ENCODE data around the gene TMEM121B. TPM values are rescaled to one million over a fixed set of nuclear protein-coding genes. Genes with fewer than 3 reads are reported as not detected.
A peak's percentile ranks its signal among the peaks of the same experiment; 100 is the strongest.

Gene TMEM121B
- total RNA-seq, 1 donor from 2014 or later, result 0.17 TPM

DNA sequence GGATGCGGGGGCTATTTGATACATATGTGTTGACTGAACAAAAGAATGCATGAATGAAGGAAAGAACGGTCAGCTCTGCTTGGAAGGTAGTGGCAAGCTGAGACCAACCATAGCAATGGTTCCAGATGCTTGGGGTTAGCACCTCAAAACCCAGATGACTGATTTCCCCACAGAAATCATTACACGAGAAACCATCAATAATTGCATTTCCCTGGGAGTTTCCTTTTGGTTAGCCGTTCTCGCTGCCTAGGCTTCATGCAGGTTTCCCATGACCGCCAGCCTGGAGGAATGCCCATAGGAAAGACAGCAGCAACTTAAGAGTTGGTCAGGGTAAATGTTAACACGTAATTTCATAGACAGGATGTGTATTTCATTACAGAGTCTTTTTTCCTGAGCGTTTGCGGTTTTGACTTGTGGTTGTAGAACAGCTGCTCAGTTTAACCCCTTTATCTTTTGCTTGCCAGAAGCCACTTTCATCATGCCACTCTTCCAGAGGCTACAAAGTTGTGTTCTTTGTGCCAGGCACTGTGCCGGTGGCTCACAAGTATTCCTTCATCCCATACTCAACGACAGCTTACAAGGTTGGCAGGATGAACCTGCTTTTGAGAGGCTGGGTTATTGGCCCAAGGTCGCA, 33.5 kb downstream of the TMEM121B start:
- DNase-seq, result peak; percentile 58

DNA sequence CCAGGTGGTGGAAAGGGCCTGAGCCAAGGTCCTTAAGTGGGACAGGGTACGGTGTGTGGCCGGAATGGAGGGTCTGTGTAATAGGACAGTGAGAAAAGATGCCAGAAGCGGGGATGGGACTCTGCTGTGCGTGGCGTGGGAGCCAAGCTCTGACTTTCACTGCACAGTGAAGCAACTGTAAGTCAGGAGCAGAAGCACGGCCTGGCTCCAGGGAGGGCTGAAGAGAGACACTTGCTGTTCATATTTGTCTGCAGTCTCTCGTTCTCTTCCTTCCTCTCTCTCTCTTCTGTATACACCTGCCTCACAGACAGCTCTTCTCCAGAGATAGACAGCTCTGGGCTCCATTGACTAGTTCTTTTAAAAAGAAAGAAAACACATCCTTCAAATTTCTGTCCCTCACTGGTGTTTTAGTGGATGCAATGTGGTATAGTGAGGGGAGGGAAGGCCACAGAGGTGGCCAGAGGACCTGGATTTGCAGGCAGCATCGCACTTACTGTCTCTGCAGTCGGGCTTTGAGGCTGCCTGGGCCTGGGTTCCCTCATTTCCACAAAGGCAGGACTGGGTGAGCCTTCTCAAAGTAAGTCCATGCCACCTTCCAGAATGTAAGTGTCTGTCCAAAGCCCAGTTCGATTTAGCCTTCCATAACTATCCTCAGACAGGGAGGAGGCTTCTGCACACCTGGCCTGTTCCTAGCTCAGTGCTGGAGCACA, 34.2 kb downstream of the TMEM121B start:
- DNase-seq, result no peak

DNA sequence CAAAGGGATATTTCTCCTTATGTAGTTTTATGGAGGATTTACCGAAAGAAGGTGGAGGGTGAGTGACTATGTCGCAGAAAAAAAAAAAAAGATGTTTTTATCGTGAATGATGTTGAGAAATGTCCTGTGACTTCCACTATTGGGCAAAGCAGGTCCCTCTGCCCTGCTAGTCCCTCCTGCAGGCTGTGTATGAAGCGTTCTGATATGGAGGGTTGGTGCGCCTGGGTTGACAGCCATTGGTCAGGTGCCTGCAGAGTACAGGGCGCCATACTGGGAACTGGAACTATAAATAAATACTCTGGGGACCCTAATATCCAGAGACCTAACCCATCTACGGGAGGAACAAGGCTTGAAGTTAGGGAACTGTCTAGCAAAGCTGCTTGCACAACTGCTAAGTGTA, 34.9 kb downstream of the TMEM121B start:
- no peak for DNase-seq

DNA sequence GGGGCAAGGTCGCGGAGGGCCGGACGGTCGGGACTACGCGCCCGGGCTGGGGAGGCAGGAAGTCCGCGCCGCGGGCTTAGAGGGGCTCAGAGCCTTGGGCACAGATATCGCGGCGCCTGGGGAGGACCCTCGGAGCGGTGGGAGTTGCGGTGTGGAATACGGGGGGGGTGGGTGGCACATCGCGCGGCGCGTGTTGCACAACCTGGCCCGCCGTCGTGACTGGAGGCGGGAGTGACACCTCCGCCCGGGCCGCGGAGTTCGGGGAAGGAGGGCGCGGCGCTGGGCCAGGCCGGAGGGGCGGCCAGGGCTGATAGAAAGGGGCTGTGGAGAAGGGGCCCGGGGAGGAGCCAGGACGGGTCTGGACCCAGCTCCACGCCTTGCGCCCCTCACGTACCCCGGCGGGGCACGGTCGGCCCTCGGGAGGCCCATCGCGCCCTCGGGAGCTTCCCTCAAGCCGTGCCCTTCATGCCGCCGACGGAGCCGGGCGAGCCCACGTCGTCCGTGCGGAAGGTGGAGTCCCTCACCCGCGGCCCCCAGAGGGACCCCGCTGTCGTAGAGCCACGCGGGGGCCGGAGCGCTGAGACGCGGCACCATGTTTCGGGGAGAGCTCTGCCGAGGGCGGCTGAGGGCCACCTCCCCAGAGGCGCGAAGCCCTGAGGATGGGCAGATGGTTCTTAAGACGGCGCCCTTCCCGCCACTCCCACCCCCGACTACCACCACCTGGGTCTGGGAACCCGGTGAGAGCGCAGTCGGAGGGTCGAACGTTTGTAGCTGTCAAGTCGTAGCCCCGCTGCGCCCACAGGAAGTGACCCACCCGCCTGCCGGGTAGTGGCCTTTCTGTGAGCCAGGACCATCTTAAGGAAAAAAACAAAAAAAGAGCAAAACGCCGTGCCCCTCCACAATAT, 35.6 kb downstream of the TMEM121B start:
- peak; percentile 27 for DNase-seq

DNA sequence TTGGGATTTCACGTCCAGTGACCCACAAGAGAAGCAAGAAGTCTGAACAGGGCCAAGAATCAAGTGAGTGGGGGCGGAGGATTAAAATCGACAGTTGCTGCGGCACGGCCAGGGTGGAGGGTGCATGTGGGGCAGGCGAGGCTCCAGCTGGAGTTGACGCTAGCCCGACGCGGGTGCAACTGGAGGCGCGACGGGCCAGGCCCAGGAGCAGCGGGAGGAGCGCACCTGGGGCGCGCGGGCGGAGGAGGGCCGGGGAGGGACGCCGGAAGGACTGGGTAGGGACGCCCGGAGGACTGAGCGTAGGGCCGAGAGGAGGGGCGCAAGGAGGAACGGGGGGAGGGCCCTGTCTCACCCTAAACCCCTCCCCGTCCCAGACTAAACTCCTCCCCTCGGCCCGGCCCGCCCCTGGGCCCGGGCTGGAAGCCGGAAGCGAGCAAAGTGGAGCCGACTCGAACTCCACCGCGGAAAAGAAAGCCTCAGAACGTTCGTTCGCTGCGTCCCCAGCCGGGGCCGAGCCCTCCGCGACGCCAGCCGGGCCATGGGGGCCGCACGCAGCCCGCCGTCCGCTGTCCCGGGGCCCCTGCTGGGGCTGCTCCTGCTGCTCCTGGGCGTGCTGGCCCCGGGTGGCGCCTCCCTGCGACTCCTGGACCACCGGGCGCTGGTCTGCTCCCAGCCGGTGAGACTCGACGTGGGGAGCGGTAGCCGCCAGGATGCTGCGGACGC, 36.4 kb downstream of the TMEM121B start, which contains the start of gene IL17RA:
IL17RA (plus strand) TSS at position 447 of the 723 bp plus-strand sequence; CDS start at position 539, 92 bp downstream.
- DNase-seq, result peak; percentile 86

DNA sequence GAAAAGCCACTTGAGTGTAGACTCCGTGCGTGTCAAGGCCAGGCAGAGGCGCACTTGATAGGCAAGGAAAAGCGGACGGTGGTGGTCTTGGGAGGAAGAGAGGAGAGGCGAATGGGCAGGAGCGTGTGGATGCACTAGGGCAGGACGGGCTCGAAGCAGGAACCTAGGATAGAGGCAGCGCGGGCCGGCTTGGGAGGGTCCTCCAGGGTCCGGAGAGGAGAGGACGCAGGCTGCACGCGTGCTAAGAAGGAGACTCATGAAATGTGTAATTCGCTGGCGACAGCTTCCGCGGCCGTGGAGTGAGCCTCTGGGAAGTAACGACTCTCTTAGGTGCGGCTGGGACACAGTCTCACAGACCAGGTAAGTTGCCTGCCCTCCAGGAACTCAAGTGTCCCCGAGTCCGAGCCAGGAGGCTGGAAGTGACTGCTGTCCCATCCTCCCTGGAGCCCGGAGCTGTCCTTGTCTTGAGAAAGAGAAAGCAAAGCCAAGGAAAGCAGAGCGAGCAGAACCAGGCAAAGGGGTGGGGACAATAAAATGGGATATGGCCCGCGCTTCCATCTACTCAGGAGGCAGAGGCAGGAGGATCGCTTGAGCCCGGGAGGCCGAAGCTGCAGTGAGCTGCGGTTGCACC, 37.2 kb downstream of the TMEM121B start:
- DNase-seq, result no peak

DNA sequence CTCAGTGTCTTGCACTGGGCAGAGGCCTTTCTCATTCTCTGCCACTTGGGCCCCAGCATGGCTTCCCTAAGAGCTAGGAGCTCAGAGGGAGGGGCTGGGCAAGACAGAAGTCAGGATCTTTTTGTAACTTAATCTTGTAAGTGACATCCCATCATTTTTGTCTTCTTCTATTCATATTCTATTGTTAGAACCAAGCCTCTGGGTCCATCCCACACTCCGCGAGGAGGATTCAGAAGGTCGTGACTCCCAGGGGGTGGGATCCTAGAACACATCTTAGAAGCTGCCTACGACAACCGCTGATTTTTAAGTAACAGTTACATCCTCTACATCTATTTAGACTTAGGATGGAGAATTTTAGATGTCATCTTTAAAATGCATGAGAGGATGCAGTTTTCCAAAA, 37.9 kb downstream of the TMEM121B start:
- no peak for DNase-seq

DNA sequence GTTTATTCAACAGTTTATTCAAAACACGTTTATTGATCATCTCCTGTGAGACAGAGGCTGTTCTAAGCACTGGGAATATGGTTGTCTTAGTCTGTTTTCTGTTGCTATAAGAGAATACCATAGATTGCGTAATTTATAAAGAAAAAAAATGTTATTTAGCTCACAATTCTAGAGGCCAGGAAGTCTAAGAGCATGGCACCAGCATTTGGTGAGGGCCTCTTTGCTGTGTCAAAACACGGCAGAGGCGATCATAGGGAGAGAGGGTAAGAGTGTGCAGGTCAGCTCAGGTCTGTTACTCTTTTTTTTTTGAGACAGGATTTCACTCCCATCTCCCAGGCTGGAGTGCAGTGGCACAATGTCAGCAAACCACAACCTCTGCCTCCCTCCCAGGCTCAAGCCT, 41.6 kb downstream of the TMEM121B start:
- no peak for DNase-seq

DNA sequence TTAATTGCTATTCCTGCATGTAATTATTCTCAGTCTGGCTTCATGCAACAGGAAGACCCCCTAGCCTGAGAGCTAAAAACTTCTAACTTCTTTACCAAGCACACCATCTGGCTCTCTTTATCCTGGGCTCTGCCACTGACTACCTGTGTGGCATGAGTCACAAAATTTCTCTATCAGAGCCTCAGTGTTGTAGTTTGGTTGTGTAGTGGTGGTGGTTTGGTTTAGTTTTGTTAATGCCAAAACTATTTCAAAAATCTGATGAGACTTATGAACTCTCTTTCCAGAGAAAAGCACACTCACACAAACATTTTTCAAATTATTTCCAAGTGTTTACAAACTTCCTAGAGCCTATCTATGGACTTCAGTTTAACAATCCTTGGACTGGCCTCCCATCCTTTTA, 43.9 kb downstream of the TMEM121B start:
- no peak for DNase-seq

DNA sequence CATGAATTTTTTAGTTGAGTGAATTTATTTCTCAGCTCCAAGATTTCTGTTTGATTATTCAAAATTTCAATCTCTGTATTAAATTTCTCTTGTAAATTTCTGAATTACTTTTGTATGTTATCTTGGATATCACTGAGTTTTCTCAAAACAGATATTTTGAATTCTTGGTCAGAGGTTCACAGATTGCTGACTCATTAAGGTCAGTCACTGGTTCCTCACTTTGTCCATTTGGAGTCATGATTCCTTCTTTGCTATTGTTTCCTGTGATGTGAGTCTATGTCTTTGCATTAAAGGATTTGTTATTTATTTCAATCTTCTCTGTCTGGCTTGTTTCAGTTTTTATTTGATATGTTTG, 46.5 kb downstream of the TMEM121B start:
- DNase-seq, result peak; percentile 33

DNA sequence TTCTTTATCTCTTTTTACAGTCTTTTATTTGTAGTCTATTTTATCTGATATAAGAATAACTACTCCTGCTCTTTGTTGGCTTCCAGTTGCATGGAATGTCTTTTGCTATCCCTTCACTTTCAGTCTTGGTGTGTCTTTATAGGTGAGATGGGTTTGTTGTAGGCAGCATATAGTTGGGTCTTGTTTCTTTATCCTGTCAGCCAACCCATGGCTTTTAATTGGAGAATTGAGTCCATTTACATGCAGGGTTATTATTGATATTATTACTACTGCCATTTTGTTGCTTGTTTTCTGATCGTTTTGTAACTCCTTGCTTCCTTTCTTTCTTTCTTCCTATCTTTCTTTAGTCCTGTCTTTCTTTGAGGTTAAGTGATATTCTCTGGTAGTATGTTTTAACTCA, 48.3 kb downstream of the TMEM121B start:
- no peak for DNase-seq

Other genes with a start within 250 kb of the TMEM121B start
- not detected in 2 replicates for gene GAB4, start 113.1 kb downstream of the TMEM121B start, total RNA-seq
- 6.1 TPM in 2 replicates for gene IL17RA, start 36.4 kb downstream of the TMEM121B start, total RNA-seq
- 39.2 and 40.2 TPM in 2 replicates for gene HDHD5, start 37.9 kb upstream of the TMEM121B start, total RNA-seq
- gene ADA2, start 98.1 kb upstream of the TMEM121B start, total RNA-seq, result 5.3 and 8.9 TPM in 2 replicates
- 0.05 and 0.17 TPM in 2 replicates for gene CECR2, start 248.1 kb upstream of the TMEM121B start, total RNA-seq

All from dermis blood vessel endothelial cell (primary cell).